HK-2 (cell line): Measurements from ENCODE around the gene MOB3A.

Source experiments
- DNase-seq: peaks from one replicate; pipeline ENCODE4 v3.0.0-alpha.2; 2018; ENCODE audit not compliant: unreplicated experiment

MOB3A gene

DNA sequence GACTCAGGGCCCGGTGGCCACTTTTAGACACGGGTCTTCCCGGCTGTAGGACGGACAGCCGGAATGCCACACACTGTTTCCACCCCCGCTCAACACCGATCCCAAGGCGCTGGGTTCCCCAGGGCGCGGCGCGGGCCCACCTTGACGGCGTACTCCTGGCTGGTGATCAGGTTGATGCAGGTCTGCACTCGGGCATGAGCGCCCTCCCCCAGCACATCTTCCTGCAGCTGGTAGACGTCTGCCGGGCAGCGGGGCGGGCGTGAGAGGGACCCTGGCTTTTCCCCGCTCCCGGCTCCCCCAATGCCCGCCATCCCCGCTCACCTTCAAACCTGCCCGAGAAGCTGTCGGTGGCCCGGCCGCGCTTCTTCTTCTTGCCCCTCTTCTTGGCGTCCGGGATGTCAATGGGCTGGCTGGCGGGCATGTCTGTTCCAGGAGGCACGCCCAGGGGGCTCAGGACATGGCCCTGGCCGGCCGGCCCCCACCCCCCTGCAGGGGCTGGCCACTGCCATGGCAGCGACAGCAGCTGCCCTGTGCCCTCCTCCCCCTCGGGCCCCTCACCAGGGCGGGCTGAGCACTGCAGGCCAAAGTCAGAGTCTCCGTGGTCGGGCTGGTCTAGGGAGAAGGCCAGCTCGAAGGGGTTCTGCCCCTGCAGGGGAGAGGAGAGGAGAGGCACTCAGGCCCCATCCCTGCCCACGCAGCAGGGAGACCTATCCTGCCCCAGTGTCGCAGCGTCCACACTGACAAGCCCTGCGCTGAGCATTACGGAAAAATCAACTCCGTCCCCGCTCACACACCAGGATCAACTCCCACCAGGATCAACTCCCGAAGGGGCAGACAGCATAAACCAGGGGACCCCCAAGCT, 49.8 kb downstream of the MOB3A start:
- DNase-seq, result no peak

DNA sequence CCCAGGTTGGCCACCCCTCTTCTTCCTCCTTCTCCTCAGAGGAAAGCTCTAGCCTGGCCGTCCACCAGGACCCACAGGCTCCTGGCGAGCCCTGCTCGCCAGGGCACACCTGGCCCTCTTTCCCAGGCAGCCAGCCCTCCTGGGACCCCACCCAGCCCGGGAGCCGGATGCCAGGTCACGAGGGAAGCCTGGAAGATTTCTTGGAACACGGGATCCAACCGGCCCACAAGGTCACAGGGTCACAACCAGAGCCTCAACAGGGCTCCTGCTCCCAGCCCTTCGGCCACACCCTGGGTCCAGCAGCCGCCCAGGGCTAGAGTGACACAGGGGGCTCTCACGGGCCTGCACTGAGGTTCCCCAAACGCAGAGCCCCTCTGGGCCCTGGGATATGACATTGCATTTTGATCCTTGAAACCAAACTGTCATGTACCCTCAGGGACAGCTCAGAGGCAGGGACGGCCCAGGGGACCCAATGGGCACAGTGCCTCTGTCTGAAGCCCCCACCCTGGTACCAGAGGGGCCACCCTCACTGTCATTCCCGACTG, 50.6 kb downstream of the MOB3A start:
- no peak for DNase-seq

DNA sequence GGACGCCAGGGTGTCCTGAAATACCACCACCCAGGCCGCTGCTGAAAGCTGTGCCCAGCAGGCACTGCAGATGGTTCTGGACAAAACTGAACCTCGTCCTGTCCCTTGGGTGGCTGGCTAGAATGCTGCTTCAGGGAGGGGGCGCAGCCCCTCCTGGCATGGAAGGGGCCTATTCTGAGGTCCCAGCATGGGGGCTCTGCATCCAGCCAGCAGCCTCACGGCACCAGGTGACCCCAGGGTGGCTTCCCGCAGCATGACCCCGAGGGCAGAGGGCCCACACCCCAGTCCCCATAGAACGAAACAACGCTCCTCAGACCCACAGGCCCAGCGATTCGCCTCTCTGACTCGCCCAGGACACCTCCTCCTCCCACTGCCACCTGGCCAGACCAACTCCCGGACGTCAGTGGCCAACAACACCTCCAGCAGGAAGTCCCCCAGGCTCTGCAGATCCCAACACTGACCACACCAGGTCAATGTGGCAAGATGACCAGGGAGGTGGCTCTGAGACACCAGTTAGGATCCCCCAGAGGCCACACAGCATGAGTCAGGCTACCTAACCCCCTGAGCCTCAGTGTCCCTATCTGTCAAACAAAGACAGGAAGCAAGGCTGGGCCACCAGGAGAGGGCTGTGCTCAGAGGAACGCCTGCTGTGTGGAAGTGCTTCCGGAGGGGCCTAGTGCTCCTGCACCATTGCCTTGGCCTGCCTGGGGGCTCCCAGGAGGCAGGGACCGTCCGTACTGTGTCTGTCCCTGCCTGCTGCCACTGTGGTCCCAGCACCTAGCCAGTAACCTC, 51.2 kb downstream of the MOB3A start:
- DNase-seq, result no peak

DNA sequence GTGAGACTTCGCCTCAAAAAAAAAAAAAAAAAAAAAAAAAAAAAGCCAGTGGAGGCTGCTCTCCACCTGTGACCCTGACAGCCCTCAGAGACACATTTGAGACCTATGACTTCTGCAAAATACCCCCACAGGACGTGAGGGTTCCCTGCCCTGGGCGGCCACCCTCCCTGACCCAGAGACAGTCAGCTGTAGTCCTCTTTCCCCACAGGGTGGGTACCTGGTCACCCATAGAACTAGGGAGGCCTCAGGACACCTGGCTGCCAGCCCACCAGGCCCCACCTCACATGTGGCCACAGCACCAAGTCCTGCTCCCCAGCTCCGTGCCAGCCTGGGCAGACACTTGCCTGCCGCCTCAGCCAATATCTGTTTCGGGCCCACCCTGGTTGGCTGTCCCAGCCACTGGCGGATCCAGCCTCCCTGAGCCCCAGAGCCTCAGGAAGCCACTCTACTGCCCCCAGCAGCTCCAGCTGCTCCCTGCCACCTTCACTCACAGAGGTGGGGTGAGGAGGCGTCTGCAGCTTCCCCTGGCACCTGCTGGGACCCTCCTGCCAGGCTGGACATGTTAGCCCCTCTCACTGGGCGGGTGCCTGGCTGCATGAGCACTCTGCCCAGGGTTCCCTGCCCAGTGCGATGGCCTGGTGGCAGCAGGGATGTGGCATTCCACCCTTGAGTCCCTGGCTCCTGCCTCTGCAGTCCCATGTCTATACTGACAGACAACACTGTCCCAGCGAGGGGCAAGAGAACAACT, 52.0 kb downstream of the MOB3A start:
- no peak for DNase-seq

DNA sequence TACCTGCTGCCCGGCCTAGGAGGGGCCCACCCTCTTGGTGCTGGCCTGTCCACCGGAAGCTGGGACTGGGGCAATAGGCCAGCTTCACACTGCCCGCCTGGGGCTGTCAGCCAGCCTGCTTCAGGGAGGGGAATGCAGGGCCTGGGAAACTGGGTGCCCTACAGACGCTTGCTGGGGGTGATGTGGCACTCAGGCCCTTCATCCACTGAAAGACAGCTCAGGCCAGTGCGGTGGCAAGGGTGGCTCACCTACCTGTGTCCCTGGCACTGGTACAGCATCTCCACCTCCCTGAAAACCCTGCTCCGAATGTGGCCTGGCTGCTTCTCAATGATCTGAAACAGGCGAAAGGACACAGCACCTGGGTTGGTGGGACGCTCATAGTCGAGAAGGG, 52.9 kb downstream of the MOB3A start:
- no peak for DNase-seq

DNA sequence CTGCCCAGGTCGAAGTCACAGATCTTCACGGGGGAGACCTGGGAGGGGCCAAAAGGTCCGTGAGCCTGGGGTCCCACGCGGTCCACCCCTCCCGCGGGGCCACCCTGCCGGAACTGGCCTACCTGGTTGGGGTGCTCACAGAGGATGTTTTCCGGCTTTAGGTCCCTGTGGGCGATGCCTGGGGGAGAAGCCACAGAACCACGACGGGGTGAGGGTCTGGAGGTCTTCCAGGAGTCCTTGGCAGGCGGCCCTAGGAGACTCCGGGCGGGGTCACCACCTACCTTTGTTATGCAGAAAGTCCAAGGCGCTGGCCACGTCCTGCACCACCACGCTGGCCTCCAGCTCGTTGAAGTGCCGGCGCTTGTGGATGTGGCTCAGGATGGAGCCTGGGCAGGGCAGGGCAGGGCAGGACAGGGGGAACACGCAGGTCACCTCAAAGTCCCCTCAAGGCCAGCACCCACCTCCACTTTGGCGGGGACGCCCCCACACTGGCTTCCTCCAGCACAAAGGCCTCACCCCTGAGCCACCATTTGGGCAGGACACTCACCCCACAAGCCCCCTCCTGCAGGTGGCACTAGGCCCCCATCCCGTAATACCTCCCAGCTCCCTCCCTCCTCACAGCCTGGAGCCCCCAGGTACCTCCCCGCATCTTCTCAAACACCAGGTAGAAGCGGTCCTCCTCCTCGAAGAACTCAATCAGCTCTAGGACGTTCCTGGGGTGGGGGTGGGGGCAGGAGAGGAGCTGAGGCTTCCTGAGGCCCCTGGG, 53.5 kb downstream of the MOB3A start:
- no peak for DNase-seq

DNA sequence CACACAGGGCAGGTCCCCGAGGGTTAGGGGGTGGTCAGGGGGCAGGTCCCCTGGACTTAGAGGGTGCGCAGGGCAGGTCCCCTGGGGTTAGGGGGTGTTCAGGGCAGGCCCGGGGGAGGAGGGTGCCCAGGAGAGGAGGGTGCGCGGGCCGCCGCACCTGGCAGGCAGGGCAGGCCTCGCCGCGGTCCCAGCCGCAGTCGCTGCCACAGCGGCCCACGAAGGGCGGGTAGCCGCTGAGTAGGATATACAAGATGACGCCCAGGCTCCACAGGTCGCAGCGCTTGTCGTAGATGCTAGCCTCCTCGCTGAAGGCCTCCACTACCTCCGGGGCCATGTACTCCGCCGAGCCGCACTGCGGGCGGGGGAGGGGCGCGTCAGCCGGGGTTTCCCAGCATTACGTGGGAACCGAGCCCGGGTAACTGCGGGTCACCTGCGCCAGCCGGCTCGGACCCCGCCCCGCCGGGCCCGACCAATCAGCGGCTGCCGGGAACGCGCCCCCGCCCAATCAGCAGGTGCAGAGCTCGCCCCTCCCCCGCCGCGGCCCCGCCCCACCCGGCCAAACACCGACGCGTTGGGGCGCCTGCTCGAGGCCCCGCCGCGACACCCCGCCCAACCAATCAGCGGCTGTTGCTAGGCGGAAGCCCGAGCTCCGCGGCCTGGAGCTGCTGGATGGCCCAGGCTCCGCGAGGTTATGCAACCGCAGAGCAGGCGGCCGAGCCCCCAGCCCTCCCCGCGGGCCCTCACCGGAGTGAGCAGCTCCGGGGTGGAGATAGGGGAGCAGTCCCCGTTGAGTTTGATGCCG, 54.2 kb downstream of the MOB3A start:
- DNase-seq, result peak; percentile 96

DNA sequence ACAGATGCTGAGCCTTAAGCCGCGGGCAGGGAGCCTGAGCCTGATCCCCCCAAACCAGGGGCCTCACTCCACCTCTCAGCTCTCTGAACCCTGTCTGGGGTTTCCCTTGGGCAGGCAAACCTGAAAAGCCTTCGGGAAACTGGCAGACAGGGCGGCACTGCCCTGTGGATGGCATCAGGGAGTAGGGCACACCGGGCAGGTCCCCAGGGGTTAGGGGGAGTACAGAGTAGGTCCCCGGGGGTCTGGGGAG, 54.8 kb downstream of the MOB3A start:
- DNase-seq, result no peak

DNA sequence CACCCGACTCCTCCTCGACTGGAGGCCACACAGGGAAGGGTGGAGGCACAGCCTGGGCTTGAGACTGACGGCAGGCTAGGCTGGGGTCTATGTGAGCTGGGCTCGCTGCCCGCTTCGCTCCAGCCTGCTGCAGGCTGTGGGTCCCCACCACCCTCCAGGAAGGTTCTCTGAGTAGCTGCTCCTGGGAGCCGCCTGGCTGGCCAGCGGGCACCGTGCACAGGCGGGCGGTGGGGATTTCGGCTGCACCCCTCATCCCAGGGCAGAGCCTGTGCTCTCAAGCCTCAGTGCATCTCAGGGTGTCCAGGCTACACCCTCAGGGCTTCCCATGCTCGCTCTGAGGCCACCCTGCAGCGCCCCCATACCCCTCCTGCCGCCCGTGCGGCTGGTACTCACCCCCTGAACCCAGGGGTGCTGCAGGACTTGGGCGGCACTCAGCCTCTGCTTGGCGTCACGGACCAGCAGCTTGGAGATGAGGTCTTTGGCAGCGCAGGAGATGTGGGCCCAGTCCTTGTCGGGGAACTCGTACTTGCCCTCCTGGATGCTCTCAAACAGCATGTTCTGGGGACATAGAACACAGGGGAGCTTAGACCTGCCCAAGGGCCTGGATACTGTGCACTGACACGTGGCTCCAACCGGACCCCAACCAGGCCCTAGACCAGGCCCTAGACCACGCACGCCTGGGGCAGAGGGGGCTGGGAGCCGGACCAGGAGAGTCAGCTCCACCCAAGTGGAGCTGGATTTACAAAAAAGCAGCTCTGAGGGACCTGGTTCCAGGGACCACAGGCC, 55.3 kb downstream of the MOB3A start:
- DNase-seq, result no peak

DNA sequence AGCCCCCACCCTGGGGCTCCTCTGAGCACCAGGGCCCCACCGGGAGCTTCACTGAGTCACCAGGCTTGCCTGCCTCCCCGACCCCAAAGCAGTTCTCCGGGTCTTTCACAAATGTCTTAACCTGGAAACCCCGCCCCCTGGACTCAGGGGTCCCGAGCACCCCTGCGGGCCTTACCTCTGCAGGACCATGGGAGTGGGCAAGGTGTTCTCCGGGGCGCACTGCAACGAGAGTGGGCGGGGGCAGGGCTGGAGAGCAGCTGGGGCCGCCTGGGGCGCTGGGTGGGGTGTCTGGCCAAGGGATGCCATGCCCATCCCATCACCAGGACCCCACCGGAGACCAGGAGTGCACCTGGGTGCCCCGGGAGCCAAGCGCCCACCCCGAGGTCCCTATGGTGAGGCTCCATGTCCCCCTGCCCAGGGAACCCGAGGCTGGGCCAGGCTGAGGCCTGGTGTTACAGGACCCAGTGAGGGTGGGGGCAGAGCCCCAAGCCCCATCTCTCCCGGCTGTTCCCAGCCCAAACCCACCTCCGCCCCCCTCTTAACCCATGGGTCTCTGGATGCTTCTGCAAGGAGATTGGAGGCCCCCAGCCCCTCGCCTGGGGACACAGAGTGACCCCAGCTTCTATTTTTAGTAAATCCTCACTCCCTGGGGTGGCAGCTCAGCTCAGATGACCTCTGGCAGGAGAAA, 56.0 kb downstream of the MOB3A start:
- DNase-seq, result no peak

DNA sequence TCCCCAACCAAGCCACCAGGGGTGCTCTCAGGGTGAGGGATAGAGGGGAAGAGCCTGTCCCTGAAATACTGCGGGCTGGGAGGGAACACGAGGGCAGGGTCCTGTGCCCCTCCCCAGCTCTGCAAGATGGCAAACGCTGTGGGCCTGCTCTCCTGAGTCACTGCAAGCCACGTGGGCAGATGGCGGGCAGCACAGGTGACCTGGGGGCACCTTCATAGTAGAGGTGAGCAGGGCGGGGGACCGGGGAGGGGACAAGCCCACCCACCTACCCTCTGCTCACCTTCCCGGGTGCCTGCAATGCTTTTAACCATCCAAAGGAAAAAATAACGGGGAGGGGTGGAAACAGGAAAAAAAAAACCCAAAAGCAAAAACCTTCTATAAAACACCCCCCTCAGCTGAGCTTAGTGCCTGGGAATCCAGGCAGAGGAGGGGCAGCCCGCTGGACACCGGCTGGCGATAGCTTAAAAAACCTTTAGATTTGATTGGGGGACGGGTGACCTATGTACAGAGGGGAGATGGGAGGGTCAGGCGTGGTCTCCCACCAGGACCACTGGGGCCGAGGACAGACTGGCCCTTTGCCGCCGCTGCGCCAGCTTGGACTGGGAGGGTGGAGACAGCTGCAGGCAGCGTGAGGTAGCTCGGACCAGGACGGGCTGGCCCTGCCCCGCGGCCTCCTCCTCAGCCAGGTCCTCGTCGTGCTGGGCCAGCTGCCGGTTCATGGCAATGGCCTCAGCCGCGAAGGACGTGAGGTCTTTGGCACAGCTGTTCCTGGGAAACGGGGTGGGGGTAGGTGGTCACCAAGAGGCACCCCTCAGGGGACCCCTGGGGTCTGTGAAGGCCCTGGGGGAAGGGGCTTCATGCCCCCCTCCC, 56.8 kb downstream of the MOB3A start:
- no peak for DNase-seq

DNA sequence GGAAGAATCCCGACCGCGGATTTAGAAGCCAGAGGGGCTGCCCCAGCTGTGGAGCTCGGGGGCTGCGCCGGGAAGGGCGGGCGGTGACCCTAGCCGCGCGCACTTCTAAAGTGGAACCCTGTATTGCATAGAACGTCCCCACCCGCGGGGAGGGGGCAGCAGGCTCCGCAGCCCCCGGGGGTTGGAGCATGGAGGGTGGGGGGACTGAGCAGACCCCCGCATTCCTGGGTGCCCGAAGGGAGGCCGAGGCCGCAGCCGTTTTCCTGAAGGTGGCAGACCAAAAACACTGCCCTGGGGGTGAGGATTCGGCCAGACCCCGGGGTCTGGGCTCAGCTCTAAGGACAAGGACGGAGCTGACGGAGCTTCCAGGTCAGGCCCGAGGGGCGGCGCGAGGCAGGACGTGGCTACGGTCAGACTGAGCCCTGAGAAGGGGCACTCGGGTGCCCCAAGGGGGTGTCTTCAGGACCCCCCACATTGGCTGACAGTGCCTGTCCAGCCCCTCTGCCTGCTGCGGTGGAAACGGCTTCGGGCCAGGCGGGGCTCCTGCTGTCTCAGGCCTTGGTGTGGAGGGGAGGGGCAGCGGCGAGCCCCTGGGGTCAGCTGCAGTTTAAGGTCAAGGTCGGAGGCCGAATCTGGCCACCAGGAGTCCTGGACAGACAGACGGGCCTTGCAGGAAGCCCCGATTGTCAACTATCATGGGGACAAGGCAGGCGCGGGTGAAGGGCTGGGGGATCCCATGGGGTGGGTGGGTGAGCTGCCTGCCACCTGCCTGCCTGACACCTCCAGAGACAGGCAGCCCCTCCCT, 57.6 kb downstream of the MOB3A start:
- DNase-seq, result no peak

DNA sequence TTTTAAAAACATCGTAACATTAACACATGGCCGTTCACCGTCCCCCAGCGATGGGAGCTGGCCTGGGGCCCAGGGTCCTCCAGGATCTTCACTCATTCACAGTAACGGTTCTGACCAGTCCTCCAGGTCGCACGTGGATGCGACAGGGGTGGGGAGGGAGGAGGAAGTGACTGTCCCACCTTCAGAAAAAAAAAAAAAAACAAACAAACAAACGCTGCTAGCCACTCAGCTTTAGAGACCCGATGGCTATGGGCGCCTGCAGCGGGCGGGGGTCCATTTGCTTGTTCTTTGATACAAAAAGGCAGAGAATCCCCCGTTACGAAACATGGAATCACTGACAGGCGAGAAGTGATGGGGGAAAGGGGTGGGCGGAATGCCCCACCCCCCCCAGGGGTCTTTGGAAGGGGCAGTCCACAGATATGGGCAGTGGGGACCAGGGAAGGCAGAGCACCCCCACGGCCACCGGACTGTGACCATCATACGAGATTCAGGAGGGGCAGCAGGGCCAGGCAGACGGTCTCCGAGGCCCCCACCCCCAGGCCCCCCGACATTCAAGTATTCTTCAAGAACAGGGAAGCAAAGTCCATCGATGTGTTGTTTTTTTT, 58.4 kb downstream of the MOB3A start:
- DNase-seq, result no peak

DNA sequence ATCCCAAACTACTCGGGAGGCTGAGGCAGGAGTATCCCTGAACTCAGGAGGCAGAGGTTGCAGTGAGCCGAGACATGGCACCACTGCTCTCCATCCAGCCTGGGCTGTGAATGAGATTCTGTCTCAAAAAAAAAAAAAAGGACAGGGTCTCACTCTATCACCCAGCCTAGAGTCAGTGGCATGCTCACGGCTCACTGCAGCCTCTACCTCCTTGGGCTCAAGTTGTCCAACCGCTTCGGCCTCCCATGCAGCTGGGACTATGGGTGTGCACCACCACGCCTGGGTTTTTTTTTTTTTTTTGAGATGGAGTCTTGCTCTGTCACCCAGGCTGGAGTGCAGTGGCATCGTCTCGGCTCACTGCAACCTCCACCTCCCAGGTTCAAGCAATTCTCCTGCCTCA, 59.7 kb downstream of the MOB3A start:
- DNase-seq, result no peak

DNA sequence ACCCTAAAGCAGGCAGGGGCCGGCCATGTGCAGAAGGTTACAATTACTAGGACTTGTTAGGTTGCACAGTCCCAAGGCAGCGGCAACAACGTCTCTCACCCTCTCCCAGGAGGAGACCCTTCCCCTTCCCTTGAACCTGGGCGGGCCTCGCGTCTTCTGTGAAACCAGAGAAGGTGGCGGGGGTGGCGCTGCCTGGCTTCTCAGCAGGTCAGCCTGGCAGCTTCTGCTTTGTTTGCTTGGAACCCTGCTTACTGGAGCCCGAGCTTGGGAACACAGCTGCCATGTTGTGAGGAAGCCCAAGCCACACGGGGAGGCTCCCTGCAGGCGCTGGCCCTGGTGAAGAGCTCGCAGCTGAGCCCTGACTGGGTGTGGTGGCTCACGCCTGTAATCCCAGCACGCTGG, 60.5 kb downstream of the MOB3A start:
- DNase-seq, result no peak

DNA sequence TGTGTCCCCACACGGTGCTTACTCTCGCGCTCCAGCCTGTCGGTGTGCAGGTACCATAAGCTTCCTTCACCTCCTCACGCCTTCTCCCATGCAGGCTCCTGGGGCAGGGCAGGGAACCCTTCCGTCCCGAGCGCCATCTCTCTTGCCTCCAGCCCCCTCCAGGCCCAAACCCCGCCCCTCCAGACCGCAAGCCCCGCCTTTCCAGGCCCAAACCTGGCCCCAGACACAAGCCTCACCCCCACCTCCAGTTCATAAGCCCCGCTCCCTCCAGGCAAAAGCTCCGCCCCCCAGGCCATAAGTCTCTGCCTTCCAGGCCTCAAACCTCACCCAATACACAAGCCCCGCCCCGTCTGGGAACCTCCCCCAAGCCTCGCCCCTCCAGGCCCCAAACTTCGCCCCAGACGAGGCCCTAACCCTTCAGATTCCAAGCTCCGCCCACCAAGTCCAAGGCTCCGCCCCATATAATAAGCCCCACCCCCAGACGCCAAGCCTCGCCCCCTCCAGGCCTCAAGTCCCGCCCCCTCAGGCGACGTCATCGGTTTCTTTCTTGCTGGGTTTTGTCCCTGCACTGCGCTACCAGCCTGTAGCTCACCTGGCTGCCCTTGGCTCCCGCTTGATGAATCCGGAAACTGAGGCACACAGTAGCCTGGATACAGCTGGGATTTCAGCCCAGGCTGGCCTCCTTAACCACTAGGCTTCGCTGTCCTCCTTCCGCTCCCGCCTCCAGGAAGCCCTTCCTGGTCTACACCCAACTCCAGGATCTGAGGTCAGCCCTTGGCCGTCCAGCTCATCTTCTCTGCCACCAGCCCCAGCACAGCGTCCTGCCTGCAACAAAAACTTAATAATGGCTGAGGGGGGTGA, 61.2 kb downstream of the MOB3A start:
- no peak for DNase-seq
